ENCODE data around the gene MVK. TPM values are rescaled to one million over a fixed set of nuclear protein-coding genes. Genes with fewer than 3 reads are reported as not detected.

MVK gene
- 4.4 and 6.4 TPM in 2 replicates for total RNA-seq (2014; rRNA removed; shearing (Covaris generic))
- polyA plus RNA-seq (2014; cell fraction: nucleus; rRNA removed), result 37.3 and 37.6 TPM in 2 replicates

DNA sequence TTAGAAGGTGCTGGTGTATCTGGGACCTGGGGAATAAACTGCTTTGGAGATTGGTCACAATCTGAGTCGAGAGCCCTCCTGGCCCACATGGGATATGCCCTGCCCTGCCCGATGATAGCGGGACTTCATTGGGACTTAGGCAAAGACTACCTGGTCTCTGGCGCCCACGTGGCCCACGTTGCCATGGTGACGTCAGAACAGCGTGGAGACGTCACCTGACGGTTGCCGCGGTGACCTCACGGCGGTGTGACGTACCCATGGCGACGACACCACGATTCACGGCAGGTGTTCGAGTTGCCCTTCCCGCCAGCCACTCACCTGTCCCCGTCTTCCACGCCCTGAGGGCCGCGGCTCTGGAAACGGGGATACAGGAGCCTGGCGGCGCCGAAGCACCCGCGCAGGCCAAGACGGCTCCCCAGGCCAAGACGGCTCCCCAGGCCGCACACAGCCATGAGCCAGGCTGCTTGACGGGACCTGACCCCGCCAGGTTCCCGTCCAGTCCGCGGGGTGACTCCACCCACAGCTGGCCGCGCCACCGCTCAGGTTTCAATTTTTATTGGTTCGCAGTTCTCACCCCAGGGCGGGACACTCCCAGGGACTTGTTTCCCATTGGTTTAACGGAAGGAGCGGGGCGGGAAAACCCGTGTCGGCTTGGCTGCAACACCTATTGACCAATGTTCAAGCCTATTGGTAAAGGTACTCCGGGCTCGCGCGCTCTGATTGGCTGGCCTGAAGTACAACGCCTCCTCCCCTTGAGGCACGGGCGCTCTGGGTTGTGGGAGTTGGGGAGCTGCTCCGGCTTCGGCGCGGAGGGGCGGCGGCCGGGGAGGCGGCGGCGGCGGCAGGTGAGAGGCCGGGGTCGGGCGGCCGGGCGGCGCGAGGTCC lies at the start of gene MVK, which contains the start of gene MMAB:
TSS of gene MVK (plus strand) at position 766 of the 885 bp plus-strand sequence. CDS start 1,029 bp downstream, outside the sequence.
TSS of gene MMAB (minus strand) at position 476 of the 885 bp plus-strand sequence. CDS start at position 452, 24 bp downstream.
- DNase-seq (ENCODE audit: extremely low read depth, low read depth), result peak; percentile 99

- no peak for DNase-seq (ENCODE audit: extremely low read depth, low read depth)
Observed at GRCh38 chr12:109524466-109525278, 48.9 kb upstream of the MVK start.

DNA sequence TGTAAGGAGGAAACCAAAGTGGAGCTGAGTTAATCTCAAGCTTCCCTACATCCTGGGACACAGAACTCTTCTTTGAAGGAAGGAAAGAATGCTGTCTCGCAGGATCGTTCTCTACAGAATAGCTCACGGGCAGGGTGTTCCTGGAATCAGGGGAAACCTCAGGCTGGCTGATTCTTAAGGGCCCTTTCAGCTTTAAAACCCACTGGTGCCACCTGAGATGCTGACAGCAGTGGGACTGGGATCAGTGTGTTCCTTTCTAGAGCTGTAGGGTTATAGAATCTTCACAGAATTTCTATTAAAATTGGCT lies 48.4 kb upstream of the MVK start:
- DNase-seq (ENCODE audit: extremely low read depth, low read depth), result no peak

DNA sequence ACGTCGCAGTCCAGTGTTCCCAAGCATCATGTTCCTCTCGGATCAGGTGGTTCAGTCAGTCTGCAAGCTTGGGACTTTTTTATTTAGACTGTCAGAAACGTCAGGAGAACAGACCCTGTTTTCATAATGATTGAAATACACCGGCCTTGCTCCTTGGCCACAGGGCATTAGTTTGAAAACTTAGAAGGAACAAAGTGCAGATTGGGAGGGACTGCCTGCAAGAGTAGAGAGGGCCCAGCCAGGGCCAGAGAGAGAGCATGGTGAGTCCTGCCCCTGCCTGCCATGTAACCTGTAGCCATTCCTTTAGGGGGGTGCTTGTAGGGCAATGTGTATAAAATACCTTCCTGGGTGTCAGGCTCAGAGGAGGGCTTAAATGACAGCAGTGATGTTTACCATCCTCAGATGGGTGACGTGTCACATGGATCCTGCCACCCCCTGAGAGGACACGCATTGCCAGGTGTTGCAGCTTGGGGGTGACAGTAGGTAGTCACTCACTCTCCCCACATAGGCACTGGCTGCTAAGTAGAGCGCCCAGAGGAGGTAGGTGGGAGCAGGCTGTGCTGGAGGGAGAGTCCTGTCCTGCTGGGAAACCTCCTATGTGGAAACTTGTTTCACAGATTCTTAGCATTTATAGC lies 46.0 kb upstream of the MVK start:
- DNase-seq (ENCODE audit: extremely low read depth, low read depth), result no peak

- DNase-seq (ENCODE audit: extremely low read depth, low read depth), result no peak
Observed at GRCh38 chr12:109529691-109530640, 43.6 kb upstream of the MVK start.

- no peak for DNase-seq (ENCODE audit: extremely low read depth, low read depth)
Observed at GRCh38 chr12:109531411-109531810, 42.2 kb upstream of the MVK start.

- no peak for DNase-seq (ENCODE audit: extremely low read depth, low read depth)
Observed at GRCh38 chr12:109532721-109533486, 40.7 kb upstream of the MVK start.

- DNase-seq (ENCODE audit: extremely low read depth, low read depth), result no peak
Observed at GRCh38 chr12:109533487-109533740, 40.2 kb upstream of the MVK start.

- DNase-seq (ENCODE audit: extremely low read depth, low read depth), result no peak
Observed at GRCh38 chr12:109534456-109534855, 39.1 kb upstream of the MVK start.

DNA sequence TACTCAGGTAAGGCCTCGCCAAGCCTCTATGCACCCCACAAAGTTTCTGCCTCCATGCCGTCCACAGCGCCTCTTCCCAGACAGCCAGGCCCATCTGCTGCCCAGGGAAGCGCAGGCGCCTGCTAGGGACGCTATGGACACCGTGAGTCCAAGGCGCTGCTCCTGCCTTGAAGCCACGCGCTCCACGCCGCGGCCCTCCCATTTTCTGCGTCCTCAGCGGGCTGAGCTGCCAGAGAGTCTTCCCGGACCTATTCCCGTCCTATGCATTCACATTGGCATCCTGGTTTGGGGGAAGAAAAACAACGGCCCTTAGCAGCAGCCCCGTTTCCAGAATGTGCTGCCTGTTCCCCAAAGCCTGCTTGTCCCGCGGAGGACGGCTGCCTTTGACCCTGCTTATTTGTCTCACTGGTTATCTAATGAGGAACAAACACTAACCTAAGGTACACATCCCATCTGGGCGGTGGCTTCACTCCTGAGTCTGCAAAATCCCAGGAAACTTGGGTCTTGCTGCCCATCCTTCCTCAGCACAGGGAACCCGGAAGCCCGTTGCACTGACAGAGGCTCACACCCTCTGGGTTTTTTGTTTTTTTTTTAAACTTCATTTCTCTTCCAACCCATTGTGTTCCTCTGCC lies 38.2 kb upstream of the MVK start:
- no peak for DNase-seq (ENCODE audit: extremely low read depth, low read depth)

GRCh38 chr12:109535863-109536250 lies 37.7 kb upstream of the MVK start:
- DNase-seq (ENCODE audit: extremely low read depth, low read depth), result no peak

DNA sequence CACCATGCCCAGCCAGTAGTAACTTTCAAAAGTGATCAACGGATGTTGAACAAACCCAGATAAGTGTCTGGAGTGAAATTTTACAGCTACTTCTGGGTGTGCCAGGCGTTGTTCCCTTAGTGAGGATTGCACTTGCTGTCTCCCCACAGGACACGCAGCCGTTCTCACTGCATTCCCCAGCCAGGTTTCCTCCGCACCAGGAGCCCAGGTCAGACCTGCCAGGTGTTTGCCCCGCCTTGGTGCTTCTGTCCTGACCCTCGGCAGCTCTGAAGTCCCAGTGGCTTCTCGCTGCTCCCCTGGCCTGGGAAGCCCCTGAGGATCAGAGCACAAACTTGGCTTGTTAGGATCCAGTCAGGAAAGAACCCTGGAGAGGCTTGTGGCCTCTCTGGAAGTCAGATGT lies 36.5 kb upstream of the MVK start:
- no peak for DNase-seq (ENCODE audit: extremely low read depth, low read depth)

DNA sequence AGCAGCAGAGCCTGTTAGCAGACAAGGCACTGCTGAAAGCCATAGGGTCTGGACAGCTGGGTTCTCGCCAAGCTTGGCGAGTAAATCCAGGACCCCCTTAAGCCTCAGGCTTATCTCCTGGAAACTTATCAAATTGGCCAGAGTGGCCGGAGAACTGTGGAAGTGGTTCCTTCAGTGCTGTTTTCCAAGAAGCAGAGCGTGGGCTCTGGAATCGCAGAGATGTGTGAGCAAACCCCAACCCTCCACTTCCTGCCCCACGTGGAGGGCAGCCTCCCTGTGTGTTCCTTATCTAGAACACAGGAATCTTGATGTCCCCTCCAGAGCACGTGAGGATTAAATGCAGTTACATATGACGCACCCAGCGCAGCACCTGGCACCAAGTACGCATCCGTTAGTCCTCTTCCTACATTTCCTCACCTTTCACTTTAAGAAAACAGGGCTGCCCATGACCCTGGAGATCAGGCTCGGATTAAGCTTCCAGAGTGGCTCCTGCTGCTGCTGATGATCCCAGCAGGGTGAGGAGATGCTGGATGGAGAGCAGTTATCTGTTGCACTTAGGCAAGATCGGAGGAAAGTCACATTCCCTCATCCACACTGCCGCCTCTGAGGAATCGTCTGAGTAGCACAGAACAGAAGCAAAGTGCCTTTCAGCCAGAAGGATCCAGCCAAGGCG lies 35.3 kb upstream of the MVK start:
- DNase-seq (ENCODE audit: extremely low read depth, low read depth), result no peak

DNA sequence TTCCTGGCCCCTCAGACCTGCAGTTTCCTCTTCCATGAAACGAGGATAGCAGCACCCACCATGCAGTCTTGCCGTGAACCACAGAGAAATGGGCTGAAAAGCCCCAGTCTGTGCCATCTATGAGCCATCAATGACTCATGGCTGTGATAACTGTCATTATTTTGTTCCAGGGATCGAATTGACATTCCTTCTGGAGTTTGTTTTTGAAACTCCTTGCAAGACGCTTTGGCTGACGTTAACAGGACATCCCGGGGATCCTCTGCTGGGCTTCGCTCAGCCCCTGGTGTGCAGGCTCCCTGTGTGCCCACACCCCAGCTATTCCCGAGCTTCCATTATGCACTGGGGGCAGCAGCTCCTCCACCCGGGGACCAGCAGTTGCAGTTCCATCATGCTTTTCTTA lies 34.1 kb upstream of the MVK start:
- no peak for DNase-seq (ENCODE audit: extremely low read depth, low read depth)

GRCh38 chr12:109540526-109541412 lies 32.8 kb upstream of the MVK start:
- DNase-seq (ENCODE audit: extremely low read depth, low read depth), result no peak

DNA sequence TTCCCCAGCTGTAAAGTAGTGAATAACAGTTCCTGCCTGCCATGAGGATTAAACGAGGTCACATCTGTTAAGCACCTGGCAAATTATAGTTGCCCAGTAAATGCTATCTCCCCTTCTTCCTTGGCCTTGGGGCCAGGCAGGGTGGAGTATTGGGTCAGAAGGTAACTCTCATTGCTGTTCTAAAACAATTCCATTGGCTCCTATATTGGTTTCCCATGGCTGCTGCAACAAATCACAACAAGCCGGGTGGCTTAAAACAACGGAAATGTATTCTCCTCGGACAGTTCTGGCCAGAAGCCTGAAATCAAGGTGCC lies 32.2 kb upstream of the MVK start:
- no peak for DNase-seq (ENCODE audit: extremely low read depth, low read depth)

- no peak for DNase-seq (ENCODE audit: extremely low read depth, low read depth)
Observed at GRCh38 chr12:109542014-109542413, 31.6 kb upstream of the MVK start.

DNA sequence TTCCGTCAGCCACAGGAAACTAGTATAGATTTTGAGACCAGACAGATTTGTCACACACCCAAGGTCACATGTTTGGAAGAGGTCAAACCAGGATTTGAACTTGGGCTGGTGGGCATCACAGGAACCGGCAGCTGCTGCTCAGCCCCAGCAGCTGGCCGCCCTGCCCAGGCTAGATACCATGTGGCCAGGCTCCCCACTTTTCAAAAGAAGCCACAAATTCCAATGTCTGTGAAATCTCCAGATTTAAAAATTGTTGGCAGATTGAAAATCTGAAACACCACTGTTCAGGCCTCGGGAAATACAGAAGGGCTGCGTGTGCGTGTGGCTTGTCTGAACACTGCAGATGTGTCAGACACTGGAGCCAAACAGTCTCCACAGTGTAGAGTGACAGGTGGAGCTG lies 30.7 kb upstream of the MVK start:
- no peak for DNase-seq (ENCODE audit: extremely low read depth, low read depth)

All from NCI-H460 (cell line).